ENCODE measurements around the gene SERPINB6.
A peak's percentile ranks its signal among the peaks of the same experiment; 100 is the strongest.
"Not testable (repeated sequence)": the region's sequence is repeated elsewhere in the genome, so short reads cannot be mapped to it uniquely, and the experiment has no call there.

Gene SERPINB6

DNA sequence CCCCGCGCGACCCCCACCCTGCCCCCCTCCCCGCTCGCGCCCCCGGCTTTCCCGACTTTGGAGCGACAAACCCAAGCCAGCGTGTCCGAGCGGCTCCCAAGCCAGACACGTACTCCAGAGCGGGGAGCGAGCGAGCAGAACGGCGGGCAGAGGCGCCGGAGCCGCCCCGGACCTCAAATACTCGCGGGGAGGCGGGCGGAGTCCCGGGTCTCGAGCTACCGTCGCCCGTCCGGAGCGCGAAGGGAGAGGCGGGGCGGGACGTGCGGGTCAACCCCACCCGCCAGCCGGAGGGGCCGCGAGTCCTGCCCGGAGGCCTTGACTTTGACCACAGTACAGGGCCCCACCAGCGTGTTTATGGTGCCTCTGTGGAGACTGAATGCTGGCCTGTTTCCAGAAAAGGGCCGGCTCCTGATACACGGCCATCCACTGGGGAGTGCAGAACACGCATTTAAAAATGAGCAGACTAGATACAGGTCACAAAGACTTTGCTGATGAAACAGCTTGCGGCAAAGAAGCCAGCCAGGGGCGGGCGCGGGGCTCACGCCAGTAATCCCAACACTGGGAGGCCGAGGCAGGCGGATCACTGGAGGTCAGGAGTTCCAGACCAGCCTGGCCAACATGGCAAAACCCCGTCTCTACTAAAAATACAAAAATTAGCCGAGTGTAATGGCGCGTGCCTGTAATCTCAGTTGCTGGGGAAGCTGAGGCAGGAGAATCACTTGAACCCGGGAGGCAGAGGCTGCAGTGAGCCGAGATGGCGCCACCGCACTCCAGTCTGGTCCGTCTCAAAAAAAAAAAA lies at the start of gene SERPINB6:
SERPINB6 (minus strand) TSS at position 148 of the 799 bp plus-strand sequence. CDS start 12,235 bp downstream, outside the sequence.
- peak in 1 of 2 experiments; percentile 62 for DNase-seq

DNA sequence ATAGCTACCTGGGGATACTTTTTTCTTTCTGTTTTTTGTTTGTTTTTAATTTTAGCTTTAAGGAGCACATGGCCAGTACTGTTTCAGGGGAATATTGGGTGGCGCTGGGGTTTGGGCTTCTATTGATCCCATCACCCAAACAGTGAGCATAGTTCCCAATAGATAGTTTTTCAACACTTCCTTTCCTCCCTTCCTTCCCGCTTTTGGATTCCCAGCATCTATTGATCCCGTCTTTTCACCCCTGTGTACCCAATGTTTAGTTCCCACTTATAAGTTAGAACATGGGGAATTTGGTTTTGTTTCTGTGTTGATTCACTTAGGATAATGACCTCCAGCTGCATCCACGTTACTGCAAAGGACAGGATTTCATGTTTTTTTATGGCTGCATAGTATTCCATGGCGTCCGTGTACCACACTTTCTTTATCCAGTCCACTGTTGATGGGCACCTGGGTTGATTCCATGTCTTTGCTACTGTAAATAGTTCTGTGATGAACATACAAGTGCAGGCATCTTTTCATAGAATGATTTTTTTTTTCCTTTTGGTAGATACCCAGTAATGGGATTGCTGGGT lies 48.5 kb upstream of the SERPINB6 start:
- DNase-seq: no peak

DNA sequence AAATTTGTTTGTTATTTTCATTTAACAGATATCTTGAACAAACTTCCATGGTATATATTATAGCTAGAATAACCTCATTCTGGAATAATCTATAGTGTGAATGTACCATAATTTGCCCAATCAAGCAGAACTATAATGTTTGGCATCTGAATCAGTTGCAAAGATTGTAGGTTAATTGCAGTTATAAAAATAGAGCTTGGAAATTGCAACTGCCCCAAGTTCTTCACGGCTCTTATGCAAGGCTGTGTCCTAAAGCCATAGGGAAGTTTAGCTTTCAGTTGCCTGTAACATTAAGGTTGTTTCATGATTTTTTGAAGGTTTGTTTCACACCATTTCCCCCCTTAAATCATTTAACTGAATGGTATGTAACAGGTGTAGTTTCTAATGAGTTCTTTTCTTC lies 47.7 kb upstream of the SERPINB6 start:
- no peak for DNase-seq

DNA sequence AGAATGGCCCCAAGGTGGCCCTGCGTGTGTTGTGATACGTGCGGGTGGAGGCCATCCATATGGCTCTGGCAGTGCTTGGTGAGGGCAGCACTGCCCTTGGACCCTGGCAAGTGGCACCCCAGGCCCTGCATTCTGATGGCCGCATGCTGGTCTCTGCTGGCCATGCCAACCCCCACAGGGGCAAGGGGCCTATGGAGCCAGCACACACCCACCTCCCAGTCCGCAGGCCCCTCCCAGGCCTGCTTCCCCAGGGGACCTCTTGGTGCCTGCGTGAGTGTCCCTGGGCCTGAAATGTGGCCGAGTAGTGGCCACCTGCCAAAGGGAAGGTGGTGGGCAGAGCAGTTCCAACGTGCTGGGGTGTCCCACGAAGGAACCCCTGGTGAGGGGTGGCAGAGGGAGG lies 45.9 kb upstream of the SERPINB6 start:
- DNase-seq: no peak

DNA sequence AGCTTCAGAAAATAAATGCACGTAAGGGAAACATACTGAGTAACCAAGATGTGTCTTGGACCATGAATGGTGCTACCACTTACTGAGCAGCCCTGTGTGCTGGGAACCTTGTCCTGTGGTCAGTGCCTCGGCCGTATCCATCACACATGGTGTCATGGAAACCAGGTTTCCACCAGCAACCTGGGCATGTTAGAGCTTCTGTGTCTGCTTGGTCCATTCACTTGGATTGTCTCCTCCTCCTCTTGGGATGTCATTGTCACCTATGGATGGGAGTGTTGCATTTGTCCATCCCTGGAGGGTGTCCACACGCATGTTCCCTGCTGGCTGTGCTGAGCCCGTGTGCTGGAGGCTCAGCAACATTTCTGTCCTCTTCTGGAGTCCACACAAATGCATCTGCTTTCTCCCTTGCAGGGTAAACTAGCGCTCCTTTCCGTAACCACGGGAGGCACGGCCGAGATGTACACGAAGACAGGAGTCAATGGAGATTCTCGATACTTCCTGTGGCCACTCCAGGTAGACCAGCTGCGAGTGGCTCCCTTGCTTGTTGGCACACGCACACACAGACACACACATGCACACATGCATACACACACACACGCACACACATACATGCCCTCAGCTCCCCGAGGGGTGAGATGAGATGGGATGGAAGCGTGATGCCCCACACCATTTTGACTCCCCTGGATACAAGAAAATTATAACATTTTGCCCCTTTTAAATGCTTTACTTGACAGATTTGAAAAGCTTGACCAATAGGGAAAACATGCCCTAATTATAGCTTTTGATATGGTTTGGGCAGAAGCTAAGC lies 45.3 kb upstream of the SERPINB6 start:
- no peak for DNase-seq

DNA sequence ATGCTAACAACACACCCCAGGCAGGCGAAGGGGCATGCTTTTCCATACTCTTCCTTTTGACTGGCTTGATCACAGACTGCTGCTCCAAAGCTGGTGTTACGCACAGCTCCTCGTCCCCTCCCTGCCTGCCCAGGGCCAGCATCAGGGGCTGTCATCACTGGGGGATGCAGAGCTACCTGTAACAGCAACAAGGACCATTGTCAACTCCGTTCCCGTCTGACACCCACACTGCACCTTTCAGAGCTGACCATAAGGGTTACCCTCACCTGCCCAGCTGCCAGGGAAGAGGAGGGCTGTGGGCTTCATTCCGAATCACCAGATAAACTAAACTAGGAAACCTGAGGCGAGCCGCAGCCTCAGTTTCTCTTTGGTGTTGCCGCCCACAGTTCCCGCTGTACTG lies 43.8 kb upstream of the SERPINB6 start:
- no peak for DNase-seq

DNA sequence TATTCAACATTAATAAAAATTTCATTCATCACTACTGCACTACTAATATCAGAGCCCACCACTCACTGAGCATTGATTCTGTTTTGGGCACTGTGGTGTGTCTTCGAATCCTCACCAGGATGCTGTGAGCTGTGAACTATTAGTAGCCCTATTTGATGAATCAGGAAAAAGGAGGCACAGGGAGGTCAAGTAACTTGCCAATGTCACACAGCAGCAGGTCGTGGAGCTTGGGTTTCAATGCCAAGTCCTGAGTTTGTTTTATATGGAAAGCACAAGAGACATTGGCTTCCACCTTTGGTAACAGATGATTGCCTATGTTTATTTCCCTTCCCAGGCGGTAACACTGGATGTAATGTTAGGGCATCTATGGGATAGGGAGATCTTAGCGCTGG lies 43.3 kb upstream of the SERPINB6 start:
- DNase-seq: no peak

DNA sequence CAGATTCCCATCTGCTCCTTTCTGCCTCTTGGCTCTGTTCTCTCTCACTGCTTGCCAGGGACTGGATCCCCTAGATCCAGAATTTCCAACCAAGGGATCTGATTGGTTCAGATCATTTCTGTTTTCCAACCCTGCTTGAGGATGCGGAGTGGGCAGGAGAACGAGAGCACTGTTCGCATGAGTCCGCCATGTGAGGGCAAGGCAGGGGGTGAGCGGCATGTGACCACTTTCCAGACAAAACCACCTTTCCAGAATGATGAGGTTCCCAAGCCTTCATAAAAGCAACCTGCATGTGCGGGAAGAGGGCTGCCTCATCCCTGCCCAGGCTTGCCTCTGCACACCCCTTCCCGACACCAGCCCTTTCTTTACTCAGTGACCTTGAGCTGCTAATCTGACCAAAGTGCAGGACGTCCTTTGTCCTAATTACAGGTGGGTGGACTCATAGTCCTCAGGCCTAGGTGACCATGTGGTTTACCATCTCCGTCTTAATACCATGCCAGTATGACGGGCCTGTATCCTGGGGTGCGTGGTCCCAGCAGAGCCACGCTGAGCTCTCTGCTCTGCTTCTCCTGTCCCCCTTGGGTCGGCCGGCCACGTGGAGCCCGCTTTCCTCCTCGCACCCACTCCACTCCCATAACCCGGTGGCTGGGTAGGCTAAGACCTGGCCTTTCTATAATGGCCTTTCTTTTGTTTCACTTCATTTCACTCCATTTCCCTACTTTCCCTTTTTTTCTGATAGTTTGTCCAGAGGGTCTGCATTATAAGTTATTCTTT lies 42.7 kb upstream of the SERPINB6 start:
- DNase-seq: no peak

DNA sequence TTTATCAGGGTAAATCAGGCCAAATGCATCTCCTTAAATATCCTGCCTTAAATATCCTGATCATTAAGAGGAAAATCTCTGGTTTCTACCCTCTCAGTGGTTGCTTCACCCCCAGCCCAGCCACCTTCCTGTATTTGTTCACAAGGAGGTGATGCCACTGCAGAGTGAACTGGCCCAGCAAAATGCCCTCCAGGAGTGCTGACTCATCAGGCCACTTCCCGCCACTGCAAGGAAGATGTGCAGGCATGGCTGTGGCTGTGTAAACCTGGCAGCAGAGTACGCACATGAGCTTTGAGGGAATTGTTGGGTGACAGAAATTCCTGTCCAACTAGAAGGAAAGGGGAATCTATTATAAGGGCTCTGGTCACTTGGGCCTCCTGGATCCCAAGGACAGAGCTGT lies 42.1 kb upstream of the SERPINB6 start:
- DNase-seq: no peak

DNA sequence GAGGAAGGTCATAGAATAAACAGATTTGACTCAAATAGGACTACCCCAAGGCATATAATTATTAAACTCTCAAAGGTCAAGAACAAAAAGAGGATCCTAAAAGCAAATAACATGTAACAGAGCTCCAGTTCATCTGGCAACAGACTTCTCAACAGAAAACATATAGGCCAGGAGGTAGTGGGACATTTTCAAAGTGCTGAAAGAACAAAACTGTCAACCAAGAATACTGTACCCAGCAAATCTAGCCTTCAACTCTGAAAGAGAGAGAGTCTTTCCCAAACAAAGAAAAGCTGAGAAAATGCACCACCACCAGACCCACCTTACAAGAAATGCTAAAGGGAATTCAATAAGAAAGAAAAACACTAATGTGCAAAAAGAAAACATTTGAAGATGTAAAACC lies 40.2 kb upstream of the SERPINB6 start:
- DNase-seq: no peak

DNA sequence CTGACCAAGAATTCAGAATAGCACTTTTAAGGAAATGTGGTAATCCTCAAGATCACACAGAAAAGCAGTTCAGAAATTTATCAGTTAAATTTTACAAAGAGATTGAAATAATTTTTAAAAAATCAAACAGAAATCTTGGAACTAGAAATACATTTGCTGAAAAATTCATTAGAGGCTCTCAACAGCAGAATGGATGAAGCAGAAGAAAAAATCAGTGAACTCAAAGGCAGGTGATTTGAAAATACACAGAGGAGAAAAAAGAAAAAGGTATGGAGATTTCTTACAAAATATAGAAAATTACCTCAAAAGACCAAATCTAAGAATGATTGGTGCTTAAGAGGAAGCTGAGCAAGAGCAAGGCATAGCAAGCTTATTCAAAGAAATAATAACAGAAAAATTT lies 39.8 kb upstream of the SERPINB6 start:
- no peak for DNase-seq

DNA sequence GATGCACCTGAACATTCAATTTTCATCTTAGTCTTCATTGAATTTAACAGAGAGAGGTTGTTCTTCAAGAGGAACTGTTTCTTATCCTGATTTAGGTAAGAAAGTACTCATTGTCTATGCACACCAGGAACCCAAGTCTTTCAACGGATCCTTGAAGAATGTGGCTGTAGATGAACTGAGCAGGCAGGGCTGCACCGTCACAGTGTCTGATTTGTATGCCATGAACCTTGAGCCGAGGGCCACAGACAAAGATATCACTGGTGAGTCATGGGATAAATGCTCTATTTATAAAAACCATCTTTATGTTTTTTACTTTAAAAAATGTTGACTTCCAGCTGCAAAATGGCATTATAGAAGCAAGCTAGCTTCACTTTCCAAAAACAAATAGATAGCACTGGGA lies 38.6 kb upstream of the SERPINB6 start:
- DNase-seq: no peak

DNA sequence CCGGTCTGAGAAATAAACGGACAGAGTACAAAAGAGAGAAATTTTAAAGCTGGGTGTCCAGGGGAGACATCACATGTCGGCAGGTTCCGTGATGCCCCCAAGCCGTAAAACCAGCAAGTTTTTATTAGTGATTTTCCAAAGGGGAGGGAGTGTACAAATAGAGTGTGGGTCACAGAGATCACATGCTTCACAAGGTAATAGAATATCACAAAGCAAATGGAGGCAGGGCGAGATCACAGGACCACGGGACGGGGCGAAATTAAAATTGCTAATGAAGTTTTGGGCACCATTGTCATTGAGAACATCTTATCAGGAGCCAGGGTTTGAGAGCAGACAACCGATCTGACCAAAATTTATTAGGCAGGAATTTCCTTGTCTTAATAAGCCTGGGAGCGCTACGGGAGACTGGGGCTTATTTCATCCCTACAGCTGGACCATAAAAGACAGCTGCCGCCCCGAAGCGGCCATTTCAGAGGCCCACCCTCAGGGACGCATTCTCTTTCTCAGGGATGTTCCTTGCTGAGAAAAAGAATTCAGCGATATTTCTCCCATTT lies 37.4 kb upstream of the SERPINB6 start:
- DNase-seq: not testable (repeated sequence)

DNA sequence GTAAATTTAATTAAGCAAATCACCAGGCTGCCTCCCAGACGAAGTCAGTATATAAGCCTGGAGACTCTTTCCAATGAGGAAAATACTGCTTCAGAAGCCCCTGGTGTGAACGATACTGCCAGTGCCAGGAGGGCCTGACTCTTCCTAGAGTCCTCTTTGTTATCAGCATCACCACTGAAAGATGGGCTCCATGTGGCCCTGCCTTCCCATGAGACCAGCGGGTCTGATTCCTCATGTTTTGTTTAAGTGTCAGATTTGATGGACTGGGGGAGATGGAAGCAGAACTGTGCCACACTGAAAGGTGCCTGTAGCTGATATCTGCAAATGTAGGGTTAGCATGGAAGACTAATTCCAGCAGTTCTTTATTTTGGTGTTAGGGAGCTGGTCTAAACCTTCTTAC lies 36.2 kb upstream of the SERPINB6 start:
- no peak for DNase-seq

DNA sequence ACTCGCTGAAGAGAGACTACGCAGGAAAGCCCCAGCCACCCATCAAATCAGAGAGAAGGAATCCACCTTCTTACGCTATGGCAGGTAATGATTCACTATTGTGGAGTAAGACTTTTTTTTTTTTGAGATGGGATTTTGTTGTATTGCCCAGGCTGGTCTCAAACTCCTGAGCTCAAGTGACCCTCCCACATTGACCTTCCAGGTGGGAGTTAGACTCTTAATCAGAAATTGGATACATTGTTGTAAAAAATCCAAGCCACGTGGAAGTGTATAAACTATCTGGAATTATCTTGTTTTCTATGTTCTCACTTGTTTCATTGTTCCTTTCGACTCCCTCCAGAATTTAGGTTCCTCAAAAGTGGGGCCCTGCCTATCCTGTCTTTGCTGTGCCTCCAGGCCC lies 35.1 kb upstream of the SERPINB6 start:
- no peak for DNase-seq

DNA sequence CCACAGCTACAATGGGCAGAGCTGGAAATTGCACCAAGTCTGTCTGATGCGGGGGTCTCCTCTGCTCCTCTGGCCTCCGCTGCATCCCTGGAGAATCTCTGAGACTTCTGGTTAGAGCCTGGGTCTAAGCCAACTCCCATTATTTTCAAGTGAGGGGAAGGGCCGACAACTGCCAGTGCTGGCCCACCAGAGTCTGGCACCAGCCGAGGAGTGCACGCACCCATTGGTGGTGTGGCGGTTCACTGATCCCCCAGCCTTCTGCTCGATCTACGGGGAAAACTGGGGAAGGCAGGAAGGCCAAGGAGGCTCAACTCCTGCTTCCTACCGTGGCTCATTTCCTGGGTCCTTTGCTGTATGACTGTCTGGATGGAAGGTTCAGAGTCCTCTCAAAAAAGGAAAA lies 34.5 kb upstream of the SERPINB6 start:
- no peak for DNase-seq

DNA sequence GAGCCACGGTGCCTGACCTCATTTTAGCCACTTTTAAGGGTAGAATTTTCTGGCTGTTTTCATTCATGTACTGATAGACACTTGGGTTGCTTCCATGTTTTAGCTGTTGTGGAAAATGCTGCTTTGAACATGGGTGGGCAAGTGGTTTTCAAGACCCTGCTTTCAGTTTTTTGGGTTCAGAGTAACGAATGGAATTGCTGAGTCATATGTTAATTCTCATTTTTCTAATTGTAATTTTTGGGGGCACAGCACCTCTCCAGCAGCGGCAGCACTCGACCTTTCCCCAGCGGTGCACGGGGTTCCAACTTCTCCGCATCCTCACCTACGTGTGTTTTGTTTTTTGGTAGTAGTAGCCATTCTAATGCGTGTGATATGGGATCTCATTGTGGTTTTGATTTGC lies 33.7 kb upstream of the SERPINB6 start:
- no peak for DNase-seq

DNA sequence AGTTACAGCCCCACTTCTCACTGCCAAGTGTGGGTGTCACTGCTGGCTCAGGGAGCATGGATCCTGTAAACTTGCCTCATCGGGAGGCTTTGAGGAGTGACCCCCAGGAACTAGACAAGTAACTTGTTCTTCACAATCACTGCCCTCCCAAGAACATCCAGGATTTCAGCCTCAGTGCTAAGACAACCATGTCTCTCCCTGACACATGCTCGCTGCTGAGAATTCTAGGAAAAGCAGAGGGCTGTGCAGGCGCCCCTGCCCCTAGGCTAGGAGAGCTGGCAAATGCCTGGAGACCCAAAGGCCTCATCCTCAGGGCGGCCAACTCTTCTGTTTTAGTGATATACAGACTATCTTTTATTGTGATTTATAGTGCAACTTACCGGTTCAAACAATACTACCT lies 31.9 kb upstream of the SERPINB6 start:
- DNase-seq: not testable (repeated sequence)

DNA sequence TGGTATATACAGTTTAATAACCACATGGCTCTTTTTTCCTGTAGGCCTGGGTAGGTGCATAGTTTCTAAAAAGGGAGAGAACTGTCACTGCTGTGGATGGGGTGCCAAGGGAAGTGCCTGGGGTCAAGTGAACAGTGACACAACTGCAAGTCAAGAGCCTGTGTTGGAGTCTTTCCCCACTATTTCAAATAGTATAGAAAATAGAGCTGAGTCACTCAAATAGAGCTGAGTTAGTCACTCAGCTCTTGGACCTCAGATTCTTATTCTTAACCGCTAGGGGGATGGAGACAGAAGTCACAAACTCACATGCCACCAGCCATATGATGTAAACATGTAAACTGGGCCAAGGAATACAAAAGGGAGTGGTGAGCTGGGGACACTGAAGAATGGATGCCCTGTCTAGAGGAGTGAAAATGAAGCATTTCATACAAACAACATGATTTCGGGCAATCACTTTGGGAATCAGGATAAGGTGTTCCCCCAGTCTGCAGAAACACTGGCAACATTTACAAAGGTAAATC lies 30.5 kb upstream of the SERPINB6 start:
- DNase-seq: peak in 1 of 2 experiments; percentile 33

DNA sequence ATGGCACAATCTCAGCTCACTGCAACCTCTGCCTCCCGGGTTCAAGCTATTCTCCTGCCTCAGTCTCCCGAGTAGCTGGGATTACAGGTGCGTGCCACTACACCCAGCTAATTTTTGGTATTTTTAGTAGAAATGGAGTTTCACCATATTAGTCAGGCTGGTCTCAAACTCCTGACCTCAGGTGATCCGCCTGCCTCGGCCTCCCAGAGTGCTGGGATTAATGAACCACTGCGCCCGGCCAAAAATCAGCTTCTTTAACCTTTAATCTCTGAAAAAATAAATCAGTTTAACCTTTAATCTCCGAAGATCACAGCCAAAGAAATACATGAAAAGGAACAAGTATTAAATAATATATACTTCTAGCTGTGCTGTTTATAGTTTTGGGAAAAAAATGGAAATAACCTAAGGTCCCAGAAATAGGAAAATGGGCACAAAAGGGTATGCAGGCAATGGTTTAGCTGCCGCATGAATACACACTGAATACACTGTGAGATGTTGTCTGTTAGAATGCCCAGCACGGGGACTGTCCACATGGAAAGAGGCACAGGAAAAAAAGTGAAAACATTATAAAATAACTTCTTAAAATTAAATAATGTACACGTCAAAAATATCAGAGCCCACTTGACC lies 29.9 kb upstream of the SERPINB6 start:
- DNase-seq: no peak

DNA sequence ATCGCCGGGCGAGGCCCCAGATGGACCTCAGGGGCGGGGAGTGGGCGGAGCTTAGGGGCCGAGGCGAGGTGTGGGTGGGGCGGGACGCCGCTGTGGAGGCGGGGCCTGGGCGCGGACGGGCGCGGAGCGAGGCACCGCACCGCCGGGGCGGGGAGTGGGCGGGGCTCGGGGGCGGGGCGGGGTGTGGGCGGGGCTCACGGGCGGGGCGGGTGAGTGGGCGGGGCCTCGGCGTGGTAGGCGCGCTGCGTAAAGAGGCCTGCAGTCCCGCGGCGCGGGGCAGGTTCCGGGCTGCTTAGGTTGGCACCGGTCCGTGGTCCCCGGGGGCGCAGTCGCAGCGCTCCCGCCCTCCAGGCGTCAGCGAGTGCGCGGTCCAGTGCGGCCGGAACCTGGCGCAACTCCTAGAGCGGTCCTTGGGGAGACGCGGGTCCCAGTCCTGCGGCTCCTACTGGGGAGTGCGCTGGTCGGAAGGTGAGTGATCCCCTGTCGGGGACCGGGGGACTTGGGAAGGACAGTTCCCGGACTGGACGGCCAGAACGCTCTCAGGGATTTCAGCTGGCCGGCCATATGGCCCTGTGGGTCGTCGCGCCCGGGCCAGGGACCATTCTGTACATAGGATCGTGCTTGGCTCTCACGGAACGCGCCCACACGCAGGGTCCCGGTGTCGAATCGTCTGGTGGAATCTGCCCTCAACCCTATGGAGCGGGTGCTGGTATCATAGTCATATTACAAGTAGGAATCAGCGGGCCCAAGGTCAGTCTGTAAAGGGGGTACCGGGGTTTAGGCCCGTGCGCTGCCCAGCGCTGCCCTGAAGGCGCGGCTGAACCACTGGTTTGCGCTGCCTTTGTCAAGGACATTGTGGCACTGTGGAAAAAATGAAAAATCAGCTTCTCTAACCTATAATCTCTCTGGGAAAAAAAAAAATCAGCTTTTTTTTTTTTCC lies 28.5 kb upstream of the SERPINB6 start, which contains the start of gene NQO2:
NQO2 (plus strand) TSS at position 277 of the 940 bp plus-strand sequence. CDS start 6,659 bp downstream, outside the sequence.
- DNase-seq: peak; percentile 71 to 84
